Keratinocyte (primary cell): ENCODE results near the gene INA. TPM values are rescaled to one million over a fixed set of nuclear protein-coding genes. Genes with fewer than 3 reads are reported as not detected.

Experiments
- DNase-seq: peaks from one replicate; pipeline ENCODE4 v3.0.0-alpha.2; 2011; ENCODE audit warnings: low read depth, missing footprints, low spot score
- FAIRE-seq: peaks from 2 replicates; lab custom pipeline; 2011; peaks lifted over from hg19 to GRCh38; lab: Jason Lieb, UNC
- H2AFZ ChIP-seq: 2 replicates; pipeline ENCODE4 v1.6.0; 2012; ENCODE audit warnings: low read length, control low read depth, inconsistent platforms; ENCODE audit not compliant: control insufficient read depth
- H3K27ac ChIP-seq: 2 replicates; pipeline ENCODE4 v1.5.1; 2011; ENCODE audit warnings: low read length; ENCODE audit not compliant: control insufficient read depth, insufficient read depth
- H3K27me3 ChIP-seq: 3 replicates; pipeline ENCODE4 v1.6.0; 2011; ENCODE audit warnings: low read length; ENCODE audit not compliant: control insufficient read depth, insufficient read depth; ENCODE audit errors: extremely low read depth
- H3K36me3 ChIP-seq, 2 experiments: 2 replicates in 1 of 2; 3 replicates in 1 of 2; pipeline ENCODE4 v1.5.1; 2011; ENCODE audit warnings: low read length in 2 of 2, mild to moderate bottlenecking in 1 of 2; ENCODE audit not compliant: control insufficient read depth in 2 of 2, insufficient read depth in 2 of 2; ENCODE audit errors: extremely low read depth in 1 of 2
- H3K4me1 ChIP-seq: 3 replicates; pipeline ENCODE4 v1.5.1; 2011; ENCODE audit warnings: low read length; ENCODE audit not compliant: control insufficient read depth, insufficient read depth; ENCODE audit errors: extremely low read depth
- H3K4me2 ChIP-seq: 3 replicates; pipeline ENCODE4 v1.6.0; 2011; ENCODE audit warnings: low read depth, low read length; ENCODE audit not compliant: control insufficient read depth, insufficient read depth; ENCODE audit errors: extremely low read depth
- H3K4me3 ChIP-seq, 3 experiments: fragments of 200-600 bp in 1 of 3; sonication (generic) in 1 of 3; 2 replicates in 2 of 3; 3 replicates in 1 of 3; pipeline ENCODE4 v1.5.1; 2011 to 2016; ENCODE audit warnings: low read length in 3 of 3, mild to moderate bottlenecking in 3 of 3, control low read depth in 2 of 3, inconsistent platforms in 1 of 3, low read depth in 1 of 3, mixed read lengths in 1 of 3, mixed run types in 1 of 3, moderate library complexity in 1 of 3; ENCODE audit not compliant: control insufficient read depth in 2 of 3, insufficient read depth in 2 of 3; ENCODE audit errors: extremely low read depth in 1 of 3
- H3K79me2 ChIP-seq: 2 replicates; pipeline ENCODE4 v1.6.0; 2012; ENCODE audit warnings: low read length; ENCODE audit not compliant: control insufficient read depth, insufficient read depth
- H3K9ac ChIP-seq: 3 replicates; pipeline ENCODE4 v1.6.0; 2011; ENCODE audit warnings: low read length; ENCODE audit not compliant: control insufficient read depth, insufficient read depth; ENCODE audit errors: extremely low read depth
- H3K9me1 ChIP-seq: 3 replicates; pipeline ENCODE4 v1.6.0; 2011; ENCODE audit warnings: low read length; ENCODE audit not compliant: control insufficient read depth, insufficient read depth; ENCODE audit errors: extremely low read depth
- H3K9me3 ChIP-seq: 2 replicates; pipeline ENCODE4 v1.5.1; 2012; ENCODE audit warnings: low read depth, low read length; ENCODE audit not compliant: control insufficient read depth
- H4K20me1 ChIP-seq: 3 replicates; pipeline ENCODE4 v1.6.0; 2011; ENCODE audit warnings: low read length; ENCODE audit not compliant: control insufficient read depth, insufficient read depth; ENCODE audit errors: extremely low read depth
- EZH2 ChIP-seq: IDR thresholded peaks from one replicate; pipeline ENCODE4 v1.6.1; 2012; ENCODE audit warnings: inconsistent platforms, mild to moderate bottlenecking, low read length, moderate library complexity
- dilution Hi-C: fragments of 300-500 bp; cut with MboI; formaldehyde crosslinking; loops from one replicate; pipeline ENCODE4 v1.7.0; 2020; ENCODE audit warnings: low sequenced_read_pairs; ENCODE audit not compliant: extremely low pct_ligation_motif_present
- polyA plus RNA-seq, 5 experiments: library from polyadenylated mRNA; depleted of rRNA in 3 of 5; stranded (reverse) in 3 of 5; stranded (forward) in 1 of 5; unstranded in 1 of 5; fragments of >200 nt; gene quantifications; 1 replicate in 1 of 5; 2 replicates in 3 of 5; 3 replicates in 1 of 5; pipeline versions ENCODE4 v1.2.1 to v1.2.3, GENCODE V29; 2011 to 2012; ENCODE audit warnings: missing spikeins in 2 of 5, low read depth in 1 of 5, low replicate concordance in 1 of 5
- TF ChIP-seq, protein P1 (sequence below), 3 experiments: IDR thresholded peaks in 1 of 3; conservative IDR thresholded peaks in 1 of 3; optimal IDR thresholded peaks in 1 of 3; 2 replicates in 2 of 3; 3 replicates in 1 of 3; pipeline versions ENCODE3 to v1.5.1; 2011; ENCODE audit warnings: low read length in 3 of 3, mild to moderate bottlenecking in 3 of 3, moderate library complexity in 2 of 3, control low read depth in 1 of 3, inconsistent platforms in 1 of 3; ENCODE audit not compliant: insufficient read depth in 2 of 3; ENCODE audit errors: extremely low read depth in 1 of 3

INA gene
- polyA plus RNA-seq, 1 donor (not counting 4 experiments of a cell fraction or from before 2014, with no cell fraction given), result 4.6 TPM

DNA sequence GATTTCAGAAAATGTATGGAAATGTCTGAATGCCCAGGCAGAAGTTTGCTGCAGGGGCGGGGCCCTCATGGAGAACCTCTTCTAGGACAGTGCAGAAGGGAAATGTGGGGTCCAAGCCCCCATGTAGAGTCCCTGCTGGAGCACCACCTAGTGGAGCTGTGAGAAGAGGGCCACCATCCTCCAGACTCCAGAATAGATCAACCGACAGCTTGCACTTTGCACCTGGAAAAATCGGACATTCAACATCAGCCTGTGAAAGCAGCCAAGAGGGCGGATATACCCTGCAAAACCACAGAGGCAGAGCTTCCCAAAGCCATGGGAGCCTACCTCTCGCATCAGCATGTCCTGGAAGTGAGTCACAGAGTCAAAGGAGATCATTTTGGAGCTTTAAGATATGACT lies 16.9 kb upstream of the INA start:
- no peaks in the 10 kb centered on the region for H3K9me1 ChIP-seq

DNA sequence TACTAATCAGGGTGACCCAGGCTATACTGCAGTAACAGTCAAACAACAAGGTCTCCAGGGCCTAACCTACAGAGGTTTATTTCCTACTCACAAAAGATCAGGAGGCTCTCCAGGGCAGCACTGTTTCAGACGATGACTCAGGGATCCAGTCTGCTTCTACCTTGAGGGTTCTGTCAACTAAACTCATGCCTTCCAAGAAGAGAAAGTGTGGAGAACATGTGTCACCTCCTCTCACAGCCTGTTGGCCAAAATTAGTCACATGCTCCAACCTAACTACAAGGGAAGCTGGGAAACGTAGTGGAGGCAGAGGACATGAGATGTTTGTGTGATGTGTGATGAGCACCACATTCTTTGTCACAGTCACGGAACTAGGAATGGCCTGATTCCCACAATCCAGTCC lies 14.7 kb upstream of the INA start:
- no peak for TF ChIP-seq EZH2
- TF ChIP-seq, protein P1, sequence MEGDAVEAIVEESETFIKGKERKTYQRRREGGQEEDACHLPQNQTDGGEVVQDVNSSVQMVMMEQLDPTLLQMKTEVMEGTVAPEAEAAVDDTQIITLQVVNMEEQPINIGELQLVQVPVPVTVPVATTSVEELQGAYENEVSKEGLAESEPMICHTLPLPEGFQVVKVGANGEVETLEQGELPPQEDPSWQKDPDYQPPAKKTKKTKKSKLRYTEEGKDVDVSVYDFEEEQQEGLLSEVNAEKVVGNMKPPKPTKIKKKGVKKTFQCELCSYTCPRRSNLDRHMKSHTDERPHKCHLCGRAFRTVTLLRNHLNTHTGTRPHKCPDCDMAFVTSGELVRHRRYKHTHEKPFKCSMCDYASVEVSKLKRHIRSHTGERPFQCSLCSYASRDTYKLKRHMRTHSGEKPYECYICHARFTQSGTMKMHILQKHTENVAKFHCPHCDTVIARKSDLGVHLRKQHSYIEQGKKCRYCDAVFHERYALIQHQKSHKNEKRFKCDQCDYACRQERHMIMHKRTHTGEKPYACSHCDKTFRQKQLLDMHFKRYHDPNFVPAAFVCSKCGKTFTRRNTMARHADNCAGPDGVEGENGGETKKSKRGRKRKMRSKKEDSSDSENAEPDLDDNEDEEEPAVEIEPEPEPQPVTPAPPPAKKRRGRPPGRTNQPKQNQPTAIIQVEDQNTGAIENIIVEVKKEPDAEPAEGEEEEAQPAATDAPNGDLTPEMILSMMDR (optimal IDR thresholded peaks at IDR 0.05 in 1 of 3, IDR thresholded peaks at IDR 0.05 in 1 of 3, conservative IDR thresholded peaks at IDR 0.05 in 1 of 3; ENCODE audit: extremely low read depth in 1 of 3, insufficient read depth in 2 of 3, low read length in 3 of 3), result no peak

More for the DNA sequence above, 16.9 kb upstream of the INA start:
- Histone ChIP-seq H4K20me1 (no peaks in the 10 kb centered on the region), H3K79me2 (no peaks in the 10 kb centered on the region), H3K4me1 (peaks cover 6% of the 10 kb centered on the region), H3K27ac (no peak overlapping the region), H3K4me3 (no peak overlapping the region), H3K9me3 (no peaks in the 10 kb centered on the region), H3K4me2 (no peak overlapping the region), H3K36me3 (no peaks in the 10 kb centered on the region), H3K27me3 (no peaks in the 10 kb centered on the region), H3K9ac (no peak overlapping the region), H2AFZ (no peak overlapping the region)
- dilution Hi-C loops, result no loop called here
- DNase-seq (no peak), FAIRE-seq (no peak)
- TF ChIP-seq, protein P1 (optimal IDR thresholded peaks at IDR 0.05 in 1 of 3, IDR thresholded peaks at IDR 0.05 in 1 of 3, conservative IDR thresholded peaks at IDR 0.05 in 1 of 3; ENCODE audit: extremely low read depth in 1 of 3, insufficient read depth in 2 of 3, low read length in 3 of 3), result no peak
- no peak for TF ChIP-seq EZH2

More for the DNA sequence above, 14.7 kb upstream of the INA start:
- no peak overlapping the region for H2AFZ ChIP-seq
- FAIRE-seq (no peak), DNase-seq (no peak)
- no peaks in the 10 kb centered on the region for H3K79me2 ChIP-seq
- H3K4me1 ChIP-seq, result no peaks in the 10 kb centered on the region
- H3K9me3 ChIP-seq, result no peaks in the 10 kb centered on the region
- no peak overlapping the region for H3K27ac ChIP-seq
- H3K4me3 ChIP-seq, result no peak overlapping the region
- dilution Hi-C loops, result no loop called here
- no peaks in the 10 kb centered on the region for H3K36me3 ChIP-seq
- H3K4me2 ChIP-seq, result no peak overlapping the region
- H4K20me1 ChIP-seq, result peaks cover 4% of the 10 kb centered on the region
- H3K27me3 ChIP-seq, result peaks cover 7% of the 10 kb centered on the region
- no peak overlapping the region for H3K9ac ChIP-seq
- H3K9me1 ChIP-seq, result no peaks in the 10 kb centered on the region
